Activated naive CD4-positive, alpha-beta T cell treated with anti-CD3 and anti-CD28 coated beads, Interleukin-2, amount 50 U/mL, for 24 hours (primary cell): ENCODE results near the gene ASGR1.
"Not testable (repeated sequence)": the region's sequence is repeated elsewhere in the genome, so short reads cannot be mapped to it uniquely, and the experiment has no call there.

Experiments used
- H3K27ac Mint-ChIP-seq: one replicate; pipeline ENCODE4 v1.8.0; 2021; ENCODE audit warnings: mild to moderate bottlenecking, mixed read lengths
- H3K27me3 Mint-ChIP-seq: one replicate; pipeline ENCODE4 v1.8.0; 2021; ENCODE audit warnings: mixed read lengths
- H3K36me3 Mint-ChIP-seq: one replicate; pipeline ENCODE4 v1.8.0; 2021; ENCODE audit warnings: mixed read lengths
- H3K4me1 Mint-ChIP-seq: one replicate; pipeline ENCODE4 v1.8.0; 2021; ENCODE audit warnings: mixed read lengths
- H3K4me3 Mint-ChIP-seq: one replicate; pipeline ENCODE4 v1.8.0; 2021; ENCODE audit warnings: mild to moderate bottlenecking, mixed read lengths
- H3K9me3 Mint-ChIP-seq: one replicate; pipeline ENCODE4 v1.8.0; 2021; ENCODE audit warnings: mixed read lengths

ASGR1 gene

DNA sequence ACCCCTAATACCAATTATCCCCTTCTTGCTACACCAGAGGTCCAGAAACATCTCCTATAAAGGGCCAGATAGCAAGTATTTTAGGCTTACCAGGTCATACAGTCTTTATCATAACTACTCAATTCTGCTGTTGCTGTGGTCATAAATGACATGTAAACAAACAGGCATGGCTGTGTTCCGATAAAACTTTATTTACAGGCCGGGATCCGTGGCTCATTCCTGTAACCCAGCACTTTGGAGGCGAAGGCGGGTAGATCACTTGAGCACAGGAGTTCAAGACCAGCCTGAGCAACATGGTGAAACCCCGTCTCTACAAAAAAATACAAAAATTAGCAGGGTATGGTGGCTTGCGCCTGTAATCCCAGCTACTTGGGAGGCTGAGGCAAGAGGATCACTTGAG is 12.3 kb downstream of the ASGR1 start:
- H3K27ac Mint-ChIP-seq = no peak overlapping the region

DNA sequence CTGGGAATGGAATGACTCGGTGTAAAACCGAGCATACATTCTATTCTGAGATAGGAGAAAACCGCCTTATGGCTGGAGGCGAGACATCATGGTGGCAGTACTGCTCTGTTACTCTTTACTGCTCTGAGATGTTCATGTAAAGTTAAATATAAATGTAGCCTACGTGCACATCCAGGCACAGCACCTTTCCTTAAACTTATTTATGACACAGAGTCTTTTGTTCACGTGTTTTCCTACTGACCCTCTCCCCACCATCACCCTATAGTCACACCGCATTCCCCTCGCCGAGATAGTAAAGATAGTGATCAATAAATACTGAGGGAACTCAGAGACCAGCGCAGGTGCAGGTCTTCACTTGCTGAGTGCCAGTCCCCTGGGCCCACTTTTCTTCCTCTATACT is 19.6 kb downstream of the ASGR1 start:
- H3K27ac Mint-ChIP-seq, H3K9me3 Mint-ChIP-seq, H3K4me1 Mint-ChIP-seq, H3K36me3 Mint-ChIP-seq, H3K27me3 Mint-ChIP-seq, H3K4me3 Mint-ChIP-seq: not testable (repeated sequence)

More for the DNA sequence above, 12.3 kb downstream of the ASGR1 start:
- no peaks in the 10 kb centered on the region for H3K36me3 Mint-ChIP-seq
- H3K4me1 Mint-ChIP-seq = no peaks in the 10 kb centered on the region
- no peak overlapping the region for H3K4me3 Mint-ChIP-seq
- no peaks in the 10 kb centered on the region for H3K9me3 Mint-ChIP-seq
- no peaks in the 10 kb centered on the region for H3K27me3 Mint-ChIP-seq

DNA sequence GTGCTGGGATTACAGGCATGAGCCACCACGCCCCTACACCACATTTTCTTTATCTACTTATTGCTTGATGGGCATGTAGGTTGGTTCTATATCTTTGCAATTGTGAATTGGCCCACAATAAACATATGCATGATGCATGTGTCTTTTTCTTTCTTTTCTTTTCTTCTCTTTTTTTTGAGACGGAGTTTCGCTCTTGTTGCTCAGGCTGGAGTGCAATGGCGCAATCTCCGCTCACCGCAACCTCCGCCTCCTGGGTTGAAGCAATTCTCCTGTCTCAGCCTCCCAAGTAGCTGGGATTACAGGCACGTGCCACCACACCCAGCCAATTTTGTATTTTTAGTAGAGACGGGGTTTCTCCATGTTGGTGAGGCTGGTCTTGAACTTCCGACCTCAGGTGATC is 20.7 kb downstream of the ASGR1 start:
- not testable (repeated sequence) for H3K4me1 Mint-ChIP-seq, H3K36me3 Mint-ChIP-seq, H3K4me3 Mint-ChIP-seq, H3K27me3 Mint-ChIP-seq, H3K27ac Mint-ChIP-seq, H3K9me3 Mint-ChIP-seq

DNA sequence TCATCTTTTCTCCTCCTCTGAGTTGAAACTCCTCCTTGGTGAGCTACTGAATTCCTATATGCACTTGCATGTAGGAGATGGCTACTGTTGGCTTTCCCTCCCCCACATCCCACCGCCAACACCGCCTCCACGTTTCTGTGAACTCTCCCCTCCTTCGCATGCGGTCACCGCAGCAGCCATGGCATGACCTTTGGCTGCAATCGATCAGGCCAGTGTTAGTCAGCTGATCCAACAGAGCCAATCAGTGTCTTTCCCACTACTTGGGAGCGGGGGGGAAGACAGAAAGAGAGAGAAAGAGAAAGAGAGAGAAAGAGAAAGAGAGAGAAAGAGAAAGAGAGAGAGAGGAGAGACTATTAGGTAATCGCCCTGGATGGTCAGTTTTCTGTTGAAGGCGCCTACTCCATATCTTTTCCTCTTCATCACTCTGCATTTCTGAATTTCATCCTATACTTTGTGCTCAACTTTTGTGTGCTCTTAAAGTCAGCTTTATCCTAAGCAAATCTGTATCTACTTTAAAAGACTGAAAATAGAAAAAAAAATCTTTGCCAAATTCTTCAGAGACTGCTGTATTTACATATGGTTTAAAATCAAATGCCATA is 22.7 kb downstream of the ASGR1 start:
- H3K27ac Mint-ChIP-seq = no peak overlapping the region
- no peaks in the 10 kb centered on the region for H3K4me1 Mint-ChIP-seq
- no peaks in the 10 kb centered on the region for H3K36me3 Mint-ChIP-seq
- peaks cover 3% of the 10 kb centered on the region for H3K27me3 Mint-ChIP-seq
- no peak overlapping the region for H3K4me3 Mint-ChIP-seq
- H3K9me3 Mint-ChIP-seq = no peaks in the 10 kb centered on the region

DNA sequence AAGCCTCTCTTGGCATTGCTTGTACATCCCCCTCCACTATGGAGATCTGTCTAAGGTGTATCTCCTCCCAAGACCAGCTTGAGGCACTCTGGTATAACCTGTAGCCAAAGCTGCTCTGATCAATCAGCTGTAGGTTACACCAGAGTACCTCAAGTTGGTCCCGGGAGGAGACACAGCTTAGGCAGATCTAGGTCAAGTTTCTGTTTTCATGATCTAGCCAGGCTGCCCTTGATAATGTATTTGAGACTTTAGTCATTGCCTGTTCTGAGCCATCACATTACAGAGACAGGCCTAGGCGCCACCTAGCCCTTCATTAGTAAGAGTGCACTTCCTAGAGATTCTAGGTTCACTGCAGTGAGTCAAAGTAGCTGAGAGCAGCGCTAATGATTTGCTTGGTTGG is 31.4 kb downstream of the ASGR1 start:
- no peak overlapping the region for H3K4me3 Mint-ChIP-seq
- H3K36me3 Mint-ChIP-seq = no peaks in the 10 kb centered on the region
- no peak overlapping the region for H3K27ac Mint-ChIP-seq

DNA sequence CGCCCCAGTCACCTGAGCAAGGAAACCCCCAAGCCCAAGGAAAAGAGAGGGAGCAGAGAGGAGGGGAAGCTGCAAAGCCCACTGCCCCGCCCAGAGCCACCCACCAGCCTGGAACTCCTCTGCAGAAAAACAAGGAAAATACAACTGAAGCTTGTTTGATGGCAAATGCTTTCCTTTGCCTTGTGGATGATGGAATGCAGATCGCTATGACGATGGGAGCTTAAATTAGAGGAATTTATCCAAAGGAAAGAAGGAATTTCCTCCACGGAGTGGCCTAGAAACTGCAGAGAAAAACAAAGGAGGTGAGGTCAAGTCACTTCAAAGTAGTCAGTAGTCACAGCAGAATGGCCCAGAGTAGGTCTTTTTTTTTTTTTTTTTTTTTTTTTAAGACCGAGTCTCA is 33.1 kb downstream of the ASGR1 start:
- Mint-ChIP-seq H3K27me3 (peaks cover 2% of the 10 kb centered on the region), H3K9me3 (no peaks in the 10 kb centered on the region), H3K27ac (no peak overlapping the region), H3K4me3 (no peak overlapping the region), H3K4me1 (no peaks in the 10 kb centered on the region), H3K36me3 (no peaks in the 10 kb centered on the region)

More for the DNA sequence above, 31.4 kb downstream of the ASGR1 start:
- Mint-ChIP-seq H3K9me3 (no peaks in the 10 kb centered on the region), H3K27me3 (peaks cover 3% of the 10 kb centered on the region), H3K4me1 (no peaks in the 10 kb centered on the region)

DNA sequence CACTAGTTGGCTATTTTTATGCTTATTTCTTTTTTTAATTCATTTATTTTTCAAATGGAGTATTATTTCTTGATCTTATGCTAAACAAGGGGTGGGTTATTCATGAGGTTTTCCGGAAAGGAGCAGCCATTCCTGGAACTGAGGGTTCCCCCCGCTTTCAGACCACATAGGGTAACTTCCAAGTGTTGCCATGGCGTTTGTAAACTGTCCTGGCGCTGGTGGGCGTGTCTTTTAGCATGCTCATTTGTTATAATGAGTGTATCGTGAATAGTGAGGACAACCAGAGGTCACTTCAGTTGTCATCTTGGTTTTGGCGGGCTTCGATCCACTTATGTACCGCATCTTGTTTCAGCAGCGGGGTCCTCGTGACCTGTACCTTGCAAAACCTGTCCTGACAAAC is 35.0 kb downstream of the ASGR1 start:
- Mint-ChIP-seq H3K27me3 (peaks cover 2% of the 10 kb centered on the region), H3K4me1 (no peaks in the 10 kb centered on the region), H3K4me3 (no peak overlapping the region), H3K27ac (no peak overlapping the region), H3K36me3 (no peaks in the 10 kb centered on the region), H3K9me3 (no peaks in the 10 kb centered on the region)

DNA sequence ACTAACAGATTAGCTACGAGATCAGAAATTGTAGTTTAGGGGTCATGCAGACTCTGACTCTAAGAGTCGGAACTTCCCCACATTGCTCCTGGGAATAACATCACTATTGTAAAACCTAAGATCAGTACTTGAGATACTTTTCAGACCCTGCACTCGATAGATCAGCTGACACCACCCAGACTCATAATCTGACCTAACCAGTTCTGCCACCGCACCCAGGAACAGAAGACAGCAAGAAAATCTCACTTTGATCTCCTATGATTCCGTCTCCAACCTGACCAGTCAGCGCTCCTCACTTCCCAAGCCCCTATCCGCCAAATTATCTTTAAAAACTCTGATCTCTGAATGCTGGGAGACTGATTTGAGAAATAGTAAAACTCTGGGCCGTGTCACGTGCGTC is 37.3 kb downstream of the ASGR1 start:
- Mint-ChIP-seq H3K36me3 (no peaks in the 10 kb centered on the region), H3K9me3 (no peaks in the 10 kb centered on the region), H3K27ac (no peak overlapping the region), H3K4me1 (no peaks in the 10 kb centered on the region), H3K27me3 (peaks cover 4% of the 10 kb centered on the region), H3K4me3 (no peak overlapping the region)

DNA sequence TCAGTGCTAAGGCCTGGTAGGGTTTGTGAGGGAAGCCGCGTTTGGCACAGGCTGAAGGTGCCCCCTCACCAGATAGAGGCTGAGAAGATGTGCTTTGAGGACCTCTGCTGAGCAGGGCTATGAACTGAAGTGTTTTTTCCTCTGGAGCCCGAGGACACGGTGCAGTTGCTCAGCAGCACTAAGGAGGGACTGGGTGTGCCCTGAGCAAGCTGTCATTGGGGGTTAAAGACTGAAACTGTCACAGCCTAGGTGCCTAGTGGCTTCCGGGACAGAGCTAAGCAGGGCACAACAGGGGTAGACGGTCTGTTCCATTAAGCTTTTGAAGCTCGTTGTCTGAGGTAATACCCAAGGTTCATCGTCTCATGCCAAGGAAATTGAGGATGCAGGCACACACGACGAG is 39.8 kb downstream of the ASGR1 start:
- peaks cover 5% of the 10 kb centered on the region for H3K4me1 Mint-ChIP-seq
- H3K27ac Mint-ChIP-seq = no peak overlapping the region
- peaks cover 4% of the 10 kb centered on the region for H3K27me3 Mint-ChIP-seq
- H3K4me3 Mint-ChIP-seq = no peak overlapping the region
- no peaks in the 10 kb centered on the region for H3K9me3 Mint-ChIP-seq
- H3K36me3 Mint-ChIP-seq = no peaks in the 10 kb centered on the region

DNA sequence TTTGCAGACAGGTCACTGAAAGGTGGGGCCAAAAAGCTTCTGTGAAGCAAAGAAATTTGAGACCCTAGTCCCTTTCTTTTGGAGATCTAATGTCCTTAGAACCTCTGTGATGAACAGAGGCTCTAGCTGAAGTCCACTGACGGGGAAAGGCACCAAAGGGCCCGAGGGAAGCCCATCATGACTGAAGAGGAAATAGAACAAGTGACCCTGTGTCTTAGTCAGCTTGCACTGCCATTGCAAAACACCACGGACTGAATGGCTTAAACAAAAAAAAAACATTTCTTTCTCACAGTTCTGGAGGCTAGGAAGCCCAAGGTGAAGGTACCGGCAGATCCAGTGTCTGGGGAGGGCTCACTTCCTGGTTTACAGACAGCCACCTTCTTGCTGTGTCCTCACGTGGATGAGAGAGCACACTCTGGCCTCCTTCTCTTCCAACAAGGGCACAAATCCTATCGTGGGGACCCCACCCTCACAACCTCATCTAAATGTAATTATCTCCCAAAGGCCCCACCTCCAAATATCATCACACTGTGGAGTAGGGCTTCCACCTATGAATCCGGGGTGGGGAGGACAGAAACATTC is 40.3 kb downstream of the ASGR1 start:
- Mint-ChIP-seq H3K9me3 (no peaks in the 10 kb centered on the region), H3K4me3 (no peak overlapping the region), H3K36me3 (no peaks in the 10 kb centered on the region), H3K27ac (no peak overlapping the region), H3K4me1 (peaks cover 5% of the 10 kb centered on the region), H3K27me3 (peaks cover 4% of the 10 kb centered on the region)

DNA sequence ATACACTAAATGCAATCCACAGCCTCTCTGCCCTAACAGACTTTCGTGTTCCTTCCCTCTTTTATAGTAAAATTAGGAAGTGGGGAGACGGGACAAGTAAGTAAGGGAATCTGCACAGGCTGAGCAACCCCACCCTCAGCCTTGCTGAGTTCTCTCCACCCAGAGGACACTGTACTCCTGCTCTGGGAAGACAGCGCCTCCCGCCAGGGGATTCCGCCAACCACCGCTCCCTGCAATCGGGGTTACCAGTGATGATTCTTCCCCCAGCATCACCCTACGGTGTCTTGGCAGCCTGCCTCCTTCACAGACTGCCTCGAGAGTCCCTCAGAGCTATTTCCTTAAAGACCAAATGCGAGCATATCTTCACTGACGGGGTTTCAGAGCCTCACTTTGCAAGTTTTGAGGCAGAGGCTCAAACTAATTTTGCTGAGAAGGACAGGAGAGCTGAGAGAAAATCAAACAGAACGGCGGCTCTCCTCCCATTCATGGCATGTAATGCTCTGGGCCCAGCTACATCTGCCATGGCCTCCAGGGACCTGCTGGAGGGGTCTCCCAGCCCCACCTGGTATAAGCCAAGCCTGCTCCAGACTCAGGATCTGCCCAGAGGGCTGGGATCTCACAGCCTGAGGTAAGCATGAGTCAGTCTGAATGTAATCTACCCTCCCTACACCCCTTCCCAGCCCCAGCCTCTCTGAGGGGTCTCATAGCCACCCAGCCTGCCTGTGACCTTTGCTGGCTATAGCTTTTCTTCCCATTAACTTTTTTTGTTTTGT is 41.8 kb downstream of the ASGR1 start:
- H3K4me1 Mint-ChIP-seq = peaks cover 19% of the 10 kb centered on the region
- peaks cover 4% of the 10 kb centered on the region for H3K27me3 Mint-ChIP-seq
- H3K4me3 Mint-ChIP-seq = no peak overlapping the region
- no peak overlapping the region for H3K27ac Mint-ChIP-seq
- H3K36me3 Mint-ChIP-seq = no peaks in the 10 kb centered on the region
- no peaks in the 10 kb centered on the region for H3K9me3 Mint-ChIP-seq

DNA sequence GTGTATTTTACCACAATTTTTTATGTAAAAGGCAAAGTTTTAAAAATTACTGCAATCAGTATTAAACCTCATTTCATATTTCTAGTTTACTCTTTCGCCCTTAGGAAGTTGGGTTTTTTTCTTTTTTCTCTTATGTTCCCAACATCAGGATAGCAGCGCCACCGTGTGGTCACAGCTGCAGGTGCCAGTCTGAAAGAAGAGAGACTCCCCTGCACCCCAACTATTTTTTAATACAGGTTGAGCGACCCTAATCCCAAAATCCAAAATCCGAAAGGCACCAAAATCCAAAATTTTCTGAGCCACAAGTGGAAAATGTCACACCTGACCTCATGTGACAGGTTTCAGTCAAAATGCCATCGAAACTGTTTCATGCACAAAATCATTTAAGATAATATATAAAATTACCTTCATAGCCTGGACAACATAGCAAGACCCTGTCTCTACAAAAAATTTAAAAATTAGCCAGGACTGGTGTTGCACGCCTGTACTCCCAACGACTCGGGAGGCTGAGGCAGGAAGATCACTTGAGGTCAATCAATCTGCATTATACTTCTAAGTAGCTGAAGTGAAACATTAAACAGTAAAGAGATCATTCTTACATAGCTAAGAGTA is 42.8 kb downstream of the ASGR1 start:
- H3K9me3 Mint-ChIP-seq = no peaks in the 10 kb centered on the region
- H3K36me3 Mint-ChIP-seq = no peaks in the 10 kb centered on the region
- peaks cover 26% of the 10 kb centered on the region for H3K4me1 Mint-ChIP-seq
- no peak overlapping the region for H3K27ac Mint-ChIP-seq
- H3K4me3 Mint-ChIP-seq = no peak overlapping the region
- peaks cover 4% of the 10 kb centered on the region for H3K27me3 Mint-ChIP-seq

DNA sequence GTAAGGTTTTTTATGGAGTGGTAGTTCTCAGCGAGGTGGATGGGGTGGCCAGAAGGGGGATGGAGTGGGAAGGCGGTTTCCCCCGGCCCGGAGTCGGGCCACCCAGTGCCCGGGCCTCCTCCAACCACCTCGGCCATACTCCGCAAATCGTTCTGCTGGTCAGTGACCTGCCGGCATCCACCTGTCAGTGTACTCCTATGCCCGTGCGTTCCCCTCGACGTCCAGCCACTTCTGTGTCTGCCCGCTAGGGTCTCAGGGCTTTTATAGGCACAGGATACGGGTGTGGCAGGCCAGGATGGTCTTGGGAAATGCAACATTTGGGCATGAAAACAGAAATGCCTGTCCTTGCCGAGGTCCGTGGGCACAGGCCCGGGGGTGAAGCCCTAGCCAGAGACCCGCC is 45.3 kb downstream of the ASGR1 start:
- peaks cover 2% of the 10 kb centered on the region for H3K27me3 Mint-ChIP-seq
- no peak overlapping the region for H3K27ac Mint-ChIP-seq
- no peaks in the 10 kb centered on the region for H3K9me3 Mint-ChIP-seq
- no peak overlapping the region for H3K4me3 Mint-ChIP-seq
- H3K4me1 Mint-ChIP-seq = peaks cover 30% of the 10 kb centered on the region
- H3K36me3 Mint-ChIP-seq = no peaks in the 10 kb centered on the region

DNA sequence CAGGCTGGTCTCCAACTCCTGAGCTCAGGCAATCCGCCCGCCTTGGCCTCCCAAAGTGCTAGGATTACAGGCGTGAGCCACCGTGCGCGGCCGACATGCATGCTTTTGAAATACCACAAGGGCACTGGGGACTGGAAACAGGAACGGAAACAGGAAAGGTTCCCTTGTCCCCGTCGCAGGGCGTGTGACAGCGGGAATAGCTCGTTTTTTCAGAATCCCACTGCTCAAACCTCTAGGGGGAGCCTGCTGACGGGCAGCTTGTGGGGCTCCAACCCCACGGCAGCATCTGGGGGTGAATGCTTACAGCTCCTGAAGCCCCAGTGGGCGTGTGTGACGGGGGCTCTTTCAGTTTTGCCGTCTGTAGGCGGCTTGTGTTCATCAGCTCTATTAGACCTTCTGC is 45.7 kb downstream of the ASGR1 start:
- H3K27ac Mint-ChIP-seq = peak overlapping the region; percentile 60
- no peaks in the 10 kb centered on the region for H3K9me3 Mint-ChIP-seq
- no peaks in the 10 kb centered on the region for H3K36me3 Mint-ChIP-seq
- H3K4me1 Mint-ChIP-seq = peaks cover 30% of the 10 kb centered on the region
- H3K4me3 Mint-ChIP-seq = peak overlapping the region; percentile 69
- peaks cover 2% of the 10 kb centered on the region for H3K27me3 Mint-ChIP-seq

DNA sequence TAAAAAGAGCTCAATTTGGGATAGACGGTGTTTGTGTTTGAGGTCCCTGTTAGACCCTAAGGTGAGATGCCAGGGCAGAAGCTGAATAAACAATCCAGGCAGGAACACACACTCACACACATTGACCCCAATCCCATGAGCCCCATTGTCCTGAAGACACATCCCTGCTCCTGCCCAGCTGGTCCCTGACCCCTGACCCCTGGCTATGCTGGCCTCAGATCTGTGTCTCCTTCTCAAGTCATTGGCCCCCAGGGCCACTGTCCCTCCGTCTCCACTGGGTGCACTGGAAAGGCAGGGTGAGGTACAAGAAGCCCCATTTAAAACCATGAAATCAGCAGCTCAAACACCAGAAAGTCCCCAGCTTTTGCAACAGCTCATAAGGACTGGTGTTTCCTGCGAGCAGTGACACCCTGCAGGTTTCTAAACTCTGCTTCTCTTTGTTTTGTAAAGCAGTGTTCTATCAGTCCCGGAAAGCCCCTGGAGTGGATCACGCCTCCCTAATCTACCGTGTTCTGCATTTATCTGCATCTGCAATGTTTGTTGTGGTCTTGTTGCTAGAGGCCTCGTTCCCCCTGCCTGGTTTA is 46.6 kb downstream of the ASGR1 start:
- Mint-ChIP-seq H3K9me3 (no peaks in the 10 kb centered on the region), H3K27me3 (peaks cover 2% of the 10 kb centered on the region), H3K36me3 (no peaks in the 10 kb centered on the region), H3K27ac (peak overlapping the region; percentile 98), H3K4me3 (peak overlapping the region; percentile 78), H3K4me1 (peaks cover 30% of the 10 kb centered on the region)

DNA sequence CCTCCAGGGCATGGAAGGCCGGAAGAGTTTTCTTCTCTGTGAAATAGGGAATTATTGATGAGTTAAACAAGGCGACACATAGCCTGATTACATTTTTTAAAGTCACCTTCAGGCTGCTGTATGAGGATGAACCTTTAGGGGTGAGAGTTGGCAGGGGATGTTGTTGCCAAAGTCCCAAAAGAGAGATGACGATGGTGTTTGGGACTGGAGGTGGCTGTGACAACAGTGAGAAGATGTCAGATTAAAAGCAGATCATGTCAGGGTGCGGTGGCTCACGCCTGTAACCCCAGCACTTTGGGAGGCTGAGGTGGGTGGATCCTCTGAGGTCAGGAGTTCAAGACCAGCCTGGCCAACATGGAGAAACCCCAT is 47.8 kb downstream of the ASGR1 start:
- Mint-ChIP-seq H3K27ac (peak overlapping the region; percentile 57), H3K27me3 (no peaks in the 10 kb centered on the region), H3K4me3 (no peak overlapping the region)

More for the DNA sequence above, 47.8 kb downstream of the ASGR1 start:
- H3K9me3 Mint-ChIP-seq = no peaks in the 10 kb centered on the region
- H3K4me1 Mint-ChIP-seq = peaks cover 30% of the 10 kb centered on the region
- no peaks in the 10 kb centered on the region for H3K36me3 Mint-ChIP-seq
